Mammary epithelial cell (primary cell): ENCODE data around the gene MEGF11.

Source experiments
- CTCF ChIP-seq, 2 donors: IDR thresholded peaks in 1 of 2; conservative IDR thresholded peaks in 1 of 2; 2 replicates each; pipeline ENCODE4 v1.5.1; 2011 to 2012; ENCODE audit warnings: inconsistent platforms in 2 of 2, low read length in 2 of 2, mild to moderate bottlenecking in 2 of 2, control low read depth in 1 of 2, low read depth in 1 of 2; ENCODE audit not compliant: insufficient read depth in 1 of 2; ENCODE audit errors: extremely low read depth in 1 of 2
- EZH2 ChIP-seq: IDR thresholded peaks from 2 replicates; pipeline ENCODE4 v1.6.1; 2012; ENCODE audit warnings: low read length, inconsistent platforms, borderline replicate concordance

GRCh38 chr15:65947041-65947440, 306.5 kb downstream of the MEGF11 start:
- TF ChIP-seq CTCF (conservative IDR thresholded peaks at IDR 0.05 in 1 of 2, IDR thresholded peaks at IDR 0.05 in 1 of 2; ENCODE audit: extremely low read depth in 1 of 2, insufficient read depth in 1 of 2, low read depth in 1 of 2, low read length in 2 of 2) = no peak
- TF ChIP-seq EZH2 = no peak
